Activated CD8-positive, alpha-beta memory T cell treated with anti-CD3 and anti-CD28 coated beads for 48 hours (primary cell): ENCODE data around the gene RIMKLA.

Source experiments
- DNase-seq, 3 experiments: peaks; one replicate each; pipeline ENCODE4 v3.0.0-alpha.2; 2020; ENCODE audit warnings: low read depth in 2 of 3, low spot score in 2 of 3

The RIMKLA gene

DNA sequence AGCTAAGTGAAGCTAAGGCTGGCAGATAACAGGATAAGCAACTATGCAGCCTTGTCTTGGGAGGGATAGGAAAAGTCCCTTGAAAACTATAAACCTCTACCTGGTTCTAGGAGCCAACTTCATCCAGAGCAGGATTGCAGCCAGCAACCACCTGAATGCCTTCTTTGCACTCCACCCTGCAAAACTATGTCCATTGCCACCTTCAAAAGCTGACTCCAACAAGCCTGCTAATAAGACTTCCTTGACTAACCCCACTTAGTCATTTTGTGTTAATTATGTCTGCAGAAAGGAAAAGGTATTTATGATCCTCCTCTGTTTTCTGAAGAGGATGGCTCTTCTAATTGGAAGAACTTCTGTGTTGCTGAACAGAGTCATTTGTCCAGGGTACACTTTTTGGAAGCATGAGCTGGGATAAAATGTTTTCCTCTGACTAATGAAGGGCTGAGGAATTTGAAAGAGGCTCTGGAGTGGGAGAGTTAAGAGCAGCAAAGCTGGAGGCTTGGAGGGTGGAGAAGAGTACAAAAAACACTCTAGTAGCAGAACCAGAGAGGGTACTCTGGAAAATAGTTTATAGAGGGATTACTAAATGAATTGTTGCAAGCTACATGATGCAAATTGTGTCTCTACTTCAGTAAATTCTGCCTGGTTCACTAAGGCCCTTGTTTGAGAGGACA, 9.6 kb upstream of the RIMKLA start:
- DNase-seq = no peak

GRCh38 chr1:42372796-42373195, 7.8 kb upstream of the RIMKLA start:
- DNase-seq = no peak

GRCh38 chr1:42379794-42380585, 602 bp upstream of the RIMKLA start:
- peak in 2 of 3 experiments; percentile 11 to 22 for DNase-seq

- DNase-seq = no peak
These were observed 685 bp downstream of the RIMKLA start for GRCh38 chr1:42381280-42381673.

DNA sequence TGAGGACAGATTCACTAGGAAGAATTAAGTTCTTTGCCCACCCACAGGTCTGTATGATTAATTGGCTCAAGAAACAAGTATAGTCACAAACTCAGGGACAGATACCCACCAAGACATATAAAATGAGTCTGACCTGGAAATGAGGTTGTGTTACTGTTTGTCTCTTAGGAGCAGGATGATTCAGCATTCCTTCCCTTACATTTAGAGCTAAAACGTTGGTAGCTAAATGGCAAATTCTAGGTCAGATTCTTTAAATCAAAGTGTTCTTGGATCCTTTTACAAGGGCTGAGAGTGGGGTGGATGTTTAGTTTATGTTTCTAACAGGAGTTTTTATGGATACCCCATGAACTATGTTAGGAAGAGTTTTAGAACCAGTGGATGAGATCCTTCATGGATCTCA, 4.7 kb downstream of the RIMKLA start:
- DNase-seq = no peak

DNA sequence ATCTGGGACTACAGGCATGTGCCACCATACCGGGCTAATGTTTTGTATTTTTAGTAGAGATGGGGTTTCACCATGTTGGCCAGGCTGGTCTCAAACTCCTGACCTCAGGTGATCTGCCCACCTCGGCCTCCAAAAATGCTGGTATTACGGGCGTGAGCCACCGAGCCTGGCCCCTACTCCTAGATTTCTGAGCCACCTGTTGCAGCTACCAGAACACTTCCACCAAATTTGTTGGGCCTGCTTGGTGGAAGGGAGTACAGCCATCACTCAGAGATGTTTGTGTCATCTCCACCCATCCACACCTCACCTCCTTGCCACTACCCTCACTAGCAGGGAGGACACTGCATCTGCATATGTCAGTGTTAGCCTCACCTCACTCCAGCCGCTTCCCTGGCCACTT, 5.5 kb downstream of the RIMKLA start:
- DNase-seq = no peak

DNA sequence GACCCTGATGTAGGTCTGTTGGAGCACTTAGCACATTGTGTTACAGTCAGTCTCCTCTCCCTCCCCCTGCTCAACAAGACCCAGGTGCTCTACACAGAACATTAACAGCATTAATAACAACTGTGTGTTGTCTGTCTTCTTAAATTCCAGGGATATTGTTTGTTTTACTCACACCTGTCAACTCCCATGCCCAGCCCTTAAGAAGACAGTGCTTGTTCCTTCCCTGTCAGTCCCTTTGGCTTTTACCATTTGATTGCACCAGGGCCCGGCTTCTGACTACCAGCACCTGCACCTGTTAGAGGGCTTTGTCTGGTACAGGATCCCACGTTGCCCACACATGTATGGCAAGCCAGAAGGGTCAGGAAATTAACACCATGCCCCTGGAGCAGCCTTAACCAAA, 11.7 kb downstream of the RIMKLA start:
- no peak for DNase-seq

DNA sequence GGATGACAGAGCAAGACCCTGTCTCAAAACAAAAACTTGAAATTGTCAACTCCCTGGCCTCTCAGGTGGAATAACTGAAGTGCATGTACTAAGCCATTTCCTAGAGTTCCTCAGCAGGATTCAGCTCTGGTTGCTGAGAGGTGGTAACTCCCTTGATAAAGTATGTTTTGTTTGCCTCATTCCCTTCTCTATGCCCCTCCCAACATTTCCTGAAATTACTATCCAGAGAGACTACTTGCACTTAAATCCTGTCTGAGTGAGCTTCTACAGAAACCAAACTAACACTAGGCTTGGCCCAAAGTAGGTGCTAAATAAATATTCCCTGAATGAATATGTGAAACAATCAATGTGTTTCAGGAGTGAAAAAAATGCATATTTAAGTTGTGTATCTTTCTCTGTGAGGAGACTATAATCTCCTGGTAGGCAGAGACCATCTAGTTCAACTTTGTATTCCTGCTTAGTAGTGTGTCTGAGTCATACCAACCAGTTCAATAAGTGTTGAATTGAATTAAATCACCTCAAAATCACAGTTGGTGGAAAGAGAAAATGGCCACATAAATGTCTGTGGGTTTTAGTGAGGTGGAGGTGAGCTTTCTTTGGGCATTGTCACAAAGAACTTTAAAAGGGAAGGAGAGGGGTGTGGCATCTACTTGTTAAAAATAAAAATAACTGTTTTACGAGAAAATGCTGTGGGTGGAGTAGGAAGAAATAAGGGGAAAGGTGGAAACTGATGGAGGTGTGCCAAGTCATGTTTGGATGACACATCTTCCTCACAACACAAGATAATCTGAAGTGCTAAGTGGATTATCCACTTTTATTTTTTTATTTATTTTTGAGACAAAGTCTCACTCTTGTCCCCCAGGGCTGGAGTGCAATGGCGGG, 12.6 kb downstream of the RIMKLA start:
- DNase-seq = no peak

DNA sequence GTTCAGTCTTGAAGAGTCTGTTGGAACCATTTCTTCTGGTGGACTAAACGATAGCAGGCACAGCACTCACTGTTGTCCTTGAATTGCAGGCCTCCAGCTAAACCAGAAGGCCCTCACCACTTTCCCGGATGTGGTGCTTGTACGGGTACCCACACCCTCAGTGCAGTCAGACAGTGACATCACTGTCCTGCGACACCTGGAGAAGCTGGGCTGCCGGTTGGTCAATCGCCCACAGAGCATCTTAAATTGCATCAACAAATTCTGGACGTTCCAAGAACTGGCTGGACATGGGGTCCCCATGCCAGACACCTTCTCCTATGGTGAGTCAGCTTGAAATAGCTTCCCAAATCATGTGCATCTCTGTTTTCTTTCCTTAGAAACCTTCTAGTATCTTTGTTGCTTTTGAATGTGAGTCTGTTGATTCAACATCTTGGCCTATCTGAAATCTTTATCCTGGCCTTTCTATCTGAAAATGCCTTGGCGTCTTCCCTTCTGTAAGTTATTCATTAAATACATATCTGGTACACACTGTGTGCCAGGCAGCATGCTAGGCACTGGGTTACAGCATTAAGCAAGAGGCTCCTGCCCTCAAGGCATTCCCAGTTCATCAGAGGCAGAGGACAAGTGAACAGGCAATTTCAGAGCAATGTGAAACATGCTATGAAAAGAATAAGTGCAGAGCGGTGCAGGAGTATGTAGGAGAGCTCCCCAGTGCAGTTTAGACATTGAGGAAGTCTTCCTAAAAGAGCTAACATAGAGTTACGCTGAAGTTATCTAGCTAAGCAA, 18.9 kb downstream of the RIMKLA start:
- DNase-seq = no peak

GRCh38 chr1:42403880-42404400, 23.3 kb downstream of the RIMKLA start:
- no peak for DNase-seq

DNA sequence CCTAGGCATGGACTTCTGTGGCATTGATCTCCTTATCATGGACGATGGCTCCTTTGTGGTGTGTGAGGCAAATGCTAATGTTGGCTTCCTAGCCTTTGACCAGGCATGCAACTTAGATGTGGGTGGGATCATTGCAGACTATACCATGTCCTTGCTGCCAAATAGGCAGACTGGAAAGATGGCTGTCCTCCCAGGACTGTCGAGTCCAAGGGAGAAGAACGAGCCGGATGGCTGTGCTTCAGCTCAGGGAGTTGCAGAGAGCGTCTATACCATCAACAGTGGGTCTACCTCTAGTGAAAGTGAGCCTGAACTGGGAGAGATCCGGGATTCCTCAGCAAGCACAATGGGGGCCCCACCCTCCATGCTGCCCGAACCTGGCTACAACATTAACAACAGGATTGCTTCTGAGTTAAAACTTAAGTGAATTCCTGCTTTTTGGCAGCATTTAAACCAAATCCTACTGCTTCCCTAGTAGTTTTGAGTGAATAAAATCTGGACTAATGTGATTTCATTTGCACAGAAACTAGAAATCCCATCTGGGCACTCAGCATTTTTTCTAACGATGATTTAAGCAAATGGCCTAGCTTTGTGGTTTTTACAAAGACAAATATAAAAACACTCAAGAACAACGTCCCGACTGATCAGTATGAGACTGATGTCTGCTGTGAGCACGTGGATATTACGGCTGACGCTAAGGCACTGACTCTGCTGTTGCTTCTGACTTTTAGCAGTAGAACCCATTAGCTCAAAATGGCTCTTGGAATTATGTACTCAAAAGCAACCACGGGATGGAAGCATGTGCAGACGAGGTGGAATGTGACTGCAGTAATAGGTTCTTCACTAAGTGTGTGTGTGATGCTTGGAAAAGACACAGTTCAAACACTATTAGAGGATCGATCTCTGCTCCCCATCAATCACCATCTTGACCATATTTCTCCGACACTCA, 34.2 kb downstream of the RIMKLA start:
- DNase-seq = no peak

GRCh38 chr1:42417166-42417565, 36.6 kb downstream of the RIMKLA start:
- DNase-seq = no peak

- DNase-seq = no peak
These were observed 37.9 kb downstream of the RIMKLA start for GRCh38 chr1:42418516-42418915.

DNA sequence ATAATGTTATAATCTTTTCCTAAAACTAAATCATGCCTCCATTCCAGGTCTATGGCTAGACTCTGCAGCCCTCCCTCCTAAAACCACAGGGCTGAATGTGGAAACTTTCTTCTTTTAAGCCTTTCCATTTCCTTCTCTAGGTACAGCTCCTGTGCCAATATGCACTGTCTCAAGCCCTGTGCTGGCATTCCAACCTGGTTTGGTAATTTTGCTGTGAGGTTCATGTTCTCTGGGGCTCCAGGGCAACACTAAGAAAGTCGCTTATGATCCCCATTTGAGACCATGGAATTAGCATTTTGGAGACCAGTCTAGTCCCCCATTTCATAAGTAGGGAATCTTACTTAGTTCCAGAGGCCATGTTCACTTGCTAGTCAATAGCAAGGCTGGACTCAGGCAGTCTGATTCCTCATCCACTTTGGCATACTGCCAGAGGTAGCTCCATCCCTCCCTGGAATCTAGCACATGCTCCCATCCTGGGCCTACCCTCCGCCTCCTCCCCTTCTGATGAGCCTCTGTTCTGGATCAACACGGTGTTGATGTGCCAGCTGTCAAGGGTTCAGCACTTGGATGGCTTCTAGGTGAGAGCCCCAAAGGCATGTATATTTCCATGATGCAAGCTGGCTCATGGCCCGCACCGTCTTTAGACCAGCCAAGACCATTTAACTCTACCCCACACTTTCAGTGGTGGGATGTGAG, 38.7 kb downstream of the RIMKLA start:
- no peak for DNase-seq

DNA sequence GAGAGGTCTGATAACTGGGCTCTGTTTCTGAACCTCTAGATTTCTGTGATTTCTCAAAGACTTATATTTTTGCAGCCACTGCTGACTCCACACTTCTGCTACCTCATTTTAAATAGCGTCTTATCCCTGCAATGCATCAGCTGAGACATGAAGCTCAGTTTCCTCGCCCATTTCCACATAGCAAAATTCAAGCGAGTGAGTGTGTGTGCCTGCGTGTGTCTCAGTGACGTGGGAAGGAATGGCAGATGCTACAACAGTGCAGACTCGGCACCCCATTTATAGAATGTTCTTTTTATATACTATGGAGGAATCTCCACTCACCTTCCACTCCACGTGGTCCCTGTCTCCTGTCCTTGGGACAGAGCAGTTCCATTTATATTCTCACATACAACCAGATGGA, 39.5 kb downstream of the RIMKLA start:
- DNase-seq = no peak

DNA sequence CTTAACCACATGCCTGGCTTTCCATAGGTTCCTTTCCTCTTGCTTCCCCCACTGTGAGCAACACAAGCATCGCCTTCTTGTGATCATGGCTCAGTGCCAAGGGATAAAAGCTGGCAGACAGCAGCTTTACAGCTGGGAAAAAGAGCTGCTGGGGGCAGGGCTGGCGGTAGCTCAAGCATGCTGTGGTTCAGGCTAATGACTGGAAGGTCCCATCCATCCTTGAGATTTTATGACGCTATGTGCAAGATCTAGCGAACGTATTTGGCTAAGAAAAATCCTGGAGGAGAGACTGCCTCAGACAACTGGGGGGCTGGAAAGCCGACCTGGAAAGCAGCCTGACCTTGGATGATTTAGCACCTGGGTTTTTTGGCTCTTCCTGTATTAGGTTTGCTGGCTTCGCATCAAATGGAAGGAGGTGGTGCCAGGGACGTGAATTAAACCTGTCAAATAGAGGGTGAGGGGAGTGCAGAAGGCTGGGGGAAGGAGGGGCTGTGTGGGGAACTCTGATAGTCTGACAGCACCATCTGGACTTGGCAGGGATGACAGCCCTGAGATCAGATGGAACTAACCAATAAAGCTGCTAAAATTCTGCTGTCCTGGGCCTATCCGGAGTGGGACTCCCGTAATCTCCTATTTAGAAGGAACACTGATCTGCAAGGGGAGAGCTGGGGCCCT, 40.5 kb downstream of the RIMKLA start:
- no peak for DNase-seq

DNA sequence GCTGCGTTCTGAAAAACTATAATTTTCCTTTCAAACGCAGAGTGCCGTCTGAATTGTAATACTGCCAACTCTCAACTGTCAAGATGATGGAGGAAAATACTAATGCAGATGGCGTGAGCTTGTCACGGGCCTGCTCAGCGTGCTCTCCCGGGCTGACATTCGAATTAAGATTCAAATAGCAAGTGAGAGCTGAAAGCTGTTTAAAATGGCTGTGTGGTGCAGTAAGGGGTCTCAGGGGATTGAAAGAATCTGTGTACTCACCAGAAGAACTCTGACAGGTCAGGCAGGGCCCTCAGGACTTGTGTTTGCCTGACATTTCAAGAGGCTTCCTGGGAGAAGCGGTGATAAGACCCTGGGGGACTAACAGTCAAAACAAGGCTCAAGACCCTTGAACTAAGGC, 42.1 kb downstream of the RIMKLA start:
- DNase-seq = no peak

DNA sequence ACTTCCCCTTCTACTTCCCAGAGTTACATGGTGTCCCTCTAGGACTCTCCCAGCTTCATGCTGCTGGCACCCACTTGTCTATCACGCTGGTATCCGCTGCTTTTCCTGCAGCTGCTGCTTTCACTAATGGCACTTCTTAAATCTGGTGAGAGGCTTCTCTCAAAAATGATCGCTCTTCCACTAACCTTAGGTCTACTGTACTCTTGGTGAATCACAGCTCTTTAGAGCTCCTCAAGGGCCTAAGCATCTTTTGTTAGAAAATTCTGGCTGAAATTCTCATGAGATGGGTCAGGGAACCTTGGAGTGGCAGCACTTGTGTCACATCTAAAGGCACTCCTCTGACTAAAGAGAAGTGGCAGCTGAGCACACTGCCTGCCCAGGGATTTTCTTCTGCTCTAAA, 43.1 kb downstream of the RIMKLA start:
- no peak for DNase-seq

DNA sequence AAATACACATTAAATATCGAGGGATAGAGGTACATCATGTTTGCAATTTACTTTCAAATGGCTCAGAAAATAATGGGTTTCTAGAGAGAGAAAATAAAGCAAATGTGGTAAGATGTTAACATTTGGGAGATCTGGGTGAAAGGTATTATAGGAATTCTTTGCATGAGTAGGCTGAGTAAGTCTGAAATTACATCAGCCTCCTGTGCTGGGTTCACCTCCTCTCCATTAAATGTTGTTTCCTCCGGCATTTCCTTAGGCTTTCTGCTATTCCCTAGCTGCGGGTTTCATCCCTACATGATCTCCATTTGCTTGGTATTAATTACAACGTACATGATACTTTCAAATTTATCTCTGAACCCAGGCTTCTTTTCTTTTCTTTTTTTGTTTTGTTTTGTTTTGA, 43.6 kb downstream of the RIMKLA start:
- no peak for DNase-seq
